ENCODE measurements around the gene GPR137B.

GRCh38 chr1:236154671-236155398 is 12.5 kb downstream of the GPR137B start:
- TF ChIP-seq EZH2 (IDR thresholded peaks at IDR 0.05; ENCODE audit: borderline replicate concordance, insufficient read depth, low read length, poor library complexity, severe bottlenecking) = no peak
- TF ChIP-seq, protein P1, sequence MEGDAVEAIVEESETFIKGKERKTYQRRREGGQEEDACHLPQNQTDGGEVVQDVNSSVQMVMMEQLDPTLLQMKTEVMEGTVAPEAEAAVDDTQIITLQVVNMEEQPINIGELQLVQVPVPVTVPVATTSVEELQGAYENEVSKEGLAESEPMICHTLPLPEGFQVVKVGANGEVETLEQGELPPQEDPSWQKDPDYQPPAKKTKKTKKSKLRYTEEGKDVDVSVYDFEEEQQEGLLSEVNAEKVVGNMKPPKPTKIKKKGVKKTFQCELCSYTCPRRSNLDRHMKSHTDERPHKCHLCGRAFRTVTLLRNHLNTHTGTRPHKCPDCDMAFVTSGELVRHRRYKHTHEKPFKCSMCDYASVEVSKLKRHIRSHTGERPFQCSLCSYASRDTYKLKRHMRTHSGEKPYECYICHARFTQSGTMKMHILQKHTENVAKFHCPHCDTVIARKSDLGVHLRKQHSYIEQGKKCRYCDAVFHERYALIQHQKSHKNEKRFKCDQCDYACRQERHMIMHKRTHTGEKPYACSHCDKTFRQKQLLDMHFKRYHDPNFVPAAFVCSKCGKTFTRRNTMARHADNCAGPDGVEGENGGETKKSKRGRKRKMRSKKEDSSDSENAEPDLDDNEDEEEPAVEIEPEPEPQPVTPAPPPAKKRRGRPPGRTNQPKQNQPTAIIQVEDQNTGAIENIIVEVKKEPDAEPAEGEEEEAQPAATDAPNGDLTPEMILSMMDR (IDR thresholded peaks at IDR 0.05; ENCODE audit: poor library complexity, severe bottlenecking) = no peak
